Measurements from ENCODE around the gene SCNN1A. TPM values are rescaled to one million over a fixed set of nuclear protein-coding genes. Genes with fewer than 3 reads are reported as not detected.
A peak's percentile ranks its signal among the peaks of the same experiment; 100 is the strongest.

SCNN1A gene
- total and polyA plus RNA-seq, 2 of the 13 experiments (the other 11 are each of a cell fraction or from before 2014, with no cell fraction given) = 1.5 to 14.6 TPM

DNA sequence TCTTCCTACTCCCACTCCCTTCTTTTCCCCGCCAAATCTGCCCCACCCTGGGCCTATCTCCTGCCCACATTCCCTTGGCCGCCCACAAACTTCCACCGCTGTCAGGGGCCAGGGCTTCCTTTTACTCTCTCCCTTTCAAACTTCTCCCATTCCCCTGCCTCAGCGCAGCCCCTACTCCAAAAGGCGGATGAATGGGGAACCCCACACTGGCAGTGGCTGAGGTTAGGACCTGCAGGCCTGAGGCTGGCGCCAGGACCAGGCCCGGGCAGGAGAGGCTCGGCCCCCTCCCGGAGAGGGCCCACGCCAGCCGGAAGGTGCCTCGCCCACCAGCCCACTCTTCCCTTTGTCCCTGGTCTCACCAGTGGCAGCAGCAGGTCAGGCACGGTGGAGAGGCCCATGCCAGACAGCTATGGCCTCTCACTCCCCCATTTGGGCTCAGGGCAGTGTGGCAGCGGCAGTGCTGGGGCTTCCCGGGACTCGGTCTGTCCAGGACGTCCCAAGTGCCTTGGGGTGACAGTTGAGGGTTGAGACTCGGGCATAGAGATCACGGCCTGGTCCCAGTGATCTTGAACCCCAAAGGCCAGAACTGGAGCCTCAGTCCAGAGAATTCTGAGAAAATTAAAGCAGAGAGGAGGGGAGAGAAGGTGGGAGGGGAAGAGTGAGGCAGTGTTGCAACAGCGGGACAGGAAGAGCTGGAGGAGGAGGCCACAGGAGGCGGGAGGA lies 33.8 kb downstream of the SCNN1A start, which contains the start of gene TNFRSF1A (continued):
- TF ChIP-seq, protein P1, sequence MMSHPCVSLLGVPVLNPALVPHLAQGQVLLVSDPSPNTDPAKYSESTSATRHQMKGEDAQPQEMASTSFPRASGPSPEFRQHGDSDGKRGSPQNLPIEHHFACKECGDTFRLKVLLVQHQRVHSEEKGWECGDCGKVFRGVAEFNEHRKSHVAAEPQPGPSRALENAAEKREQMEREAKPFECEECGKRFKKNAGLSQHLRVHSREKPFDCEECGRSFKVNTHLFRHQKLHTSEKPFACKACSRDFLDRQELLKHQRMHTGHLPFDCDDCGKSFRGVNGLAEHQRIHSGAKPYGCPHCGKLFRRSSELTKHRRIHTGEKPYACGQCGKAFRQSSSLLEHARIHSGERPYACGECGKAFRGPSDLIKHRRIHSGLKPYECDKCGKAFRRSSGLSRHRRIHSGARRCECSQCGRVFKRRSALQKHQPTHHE (CRISPR knock-in tag; IDR thresholded peaks at IDR 0.05; ENCODE audit: borderline replicate concordance) = no peak
- no peak for TF ChIP-seq ZNF510 (CRISPR knock-in tag; IDR thresholded peaks at IDR 0.05; ENCODE audit: low read depth)
- TF ChIP-seq ZNF160 (CRISPR knock-in tag; IDR thresholded peaks at IDR 0.05) = no peak
- TF ChIP-seq, protein P2, sequence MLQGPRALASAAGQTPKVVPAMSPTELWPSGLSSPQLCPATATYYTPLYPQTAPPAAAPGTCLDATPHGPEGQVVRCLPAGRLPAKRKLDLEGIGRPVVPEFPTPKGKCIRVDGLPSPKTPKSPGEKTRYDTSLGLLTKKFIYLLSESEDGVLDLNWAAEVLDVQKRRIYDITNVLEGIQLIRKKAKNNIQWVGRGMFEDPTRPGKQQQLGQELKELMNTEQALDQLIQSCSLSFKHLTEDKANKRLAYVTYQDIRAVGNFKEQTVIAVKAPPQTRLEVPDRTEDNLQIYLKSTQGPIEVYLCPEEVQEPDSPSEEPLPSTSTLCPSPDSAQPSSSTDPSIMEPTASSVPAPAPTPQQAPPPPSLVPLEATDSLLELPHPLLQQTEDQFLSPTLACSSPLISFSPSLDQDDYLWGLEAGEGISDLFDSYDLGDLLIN (CRISPR knock-in tag; IDR thresholded peaks at IDR 0.05; ENCODE audit: borderline replicate concordance) = no peak; the same call in 1 of the 2 replicates
- no peak for TF ChIP-seq ZSCAN20 (CRISPR knock-in tag; IDR thresholded peaks at IDR 0.05; ENCODE audit: borderline replicate concordance)
- TF ChIP-seq NBN (conservative IDR thresholded peaks at IDR 0.05) = no peak
- TF ChIP-seq ZNF547 (CRISPR knock-in tag; IDR thresholded peaks at IDR 0.05) = 0 out of 2 replicates have a peak, but pooled peaks have one; percentile 21
- no peak for TF ChIP-seq ZNF550 (CRISPR knock-in tag; IDR thresholded peaks at IDR 0.05; ENCODE audit: borderline replicate concordance)
- TF ChIP-seq, protein P3, sequence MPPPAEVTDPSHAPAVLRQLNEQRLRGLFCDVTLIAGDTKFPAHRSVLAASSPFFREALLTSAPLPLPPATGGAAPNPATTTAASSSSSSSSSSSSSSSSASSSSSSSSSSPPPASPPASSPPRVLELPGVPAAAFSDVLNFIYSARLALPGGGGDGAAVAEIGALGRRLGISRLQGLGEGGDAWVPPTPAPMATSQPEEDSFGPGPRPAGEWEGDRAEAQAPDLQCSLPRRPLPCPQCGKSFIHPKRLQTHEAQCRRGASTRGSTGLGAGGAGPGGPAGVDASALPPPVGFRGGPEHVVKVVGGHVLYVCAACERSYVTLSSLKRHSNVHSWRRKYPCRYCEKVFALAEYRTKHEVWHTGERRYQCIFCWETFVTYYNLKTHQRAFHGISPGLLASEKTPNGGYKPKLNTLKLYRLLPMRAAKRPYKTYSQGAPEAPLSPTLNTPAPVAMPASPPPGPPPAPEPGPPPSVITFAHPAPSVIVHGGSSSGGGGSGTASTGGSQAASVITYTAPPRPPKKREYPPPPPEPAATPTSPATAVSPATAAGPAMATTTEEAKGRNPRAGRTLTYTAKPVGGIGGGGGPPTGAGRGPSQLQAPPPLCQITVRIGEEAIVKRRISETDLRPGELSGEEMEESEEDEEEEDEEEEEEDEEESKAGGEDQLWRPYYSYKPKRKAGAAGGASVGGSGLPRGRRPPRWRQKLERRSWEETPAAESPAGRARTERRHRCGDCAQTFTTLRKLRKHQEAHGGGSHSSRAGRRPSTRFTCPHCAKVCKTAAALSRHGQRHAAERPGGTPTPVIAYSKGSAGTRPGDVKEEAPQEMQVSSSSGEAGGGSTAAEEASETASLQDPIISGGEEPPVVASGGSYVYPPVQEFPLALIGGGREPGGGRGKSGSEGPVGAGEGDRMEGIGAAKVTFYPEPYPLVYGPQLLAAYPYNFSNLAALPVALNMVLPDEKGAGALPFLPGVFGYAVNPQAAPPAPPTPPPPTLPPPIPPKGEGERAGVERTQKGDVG (CRISPR knock-in tag; IDR thresholded peaks at IDR 0.05; ENCODE audit: borderline replicate concordance) = no peak
- no peak for TF ChIP-seq ADNP (CRISPR knock-in tag; IDR thresholded peaks at IDR 0.05)
- TF ChIP-seq BHLHE40 (IDR thresholded peaks at IDR 0.05; ENCODE audit: low read length) = no peak
- TF ChIP-seq SPEN (CRISPR knock-in tag; IDR thresholded peaks at IDR 0.05; ENCODE audit: low read depth) = peak; percentile 74
- TF ChIP-seq ZNF629 (CRISPR knock-in tag; conservative IDR thresholded peaks at IDR 0.05) = no peak
- peak; percentile 37; the same call in 1 of the 2 replicates for TF ChIP-seq RXRB (CRISPR knock-in tag; IDR thresholded peaks at IDR 0.05; ENCODE audit: borderline replicate concordance)
- peak; percentile 17; the same call in 1 of the 2 replicates for TF ChIP-seq YEATS2 (CRISPR knock-in tag; IDR thresholded peaks at IDR 0.05; ENCODE audit: borderline replicate concordance)
- no peak; the same call in 1 of the 2 replicates for TF ChIP-seq HNF4G (IDR thresholded peaks at IDR 0.05; ENCODE audit: borderline replicate concordance, low read depth, low read length)
- no peak for TF ChIP-seq HNF4G (CRISPR knock-in tag; IDR thresholded peaks at IDR 0.05; ENCODE audit: borderline replicate concordance, low read depth)
- TF ChIP-seq ZFAT (CRISPR knock-in tag; conservative IDR thresholded peaks at IDR 0.05) = no peak
- TF ChIP-seq ZNF564 (CRISPR knock-in tag; IDR thresholded peaks at IDR 0.05) = no peak
- TF ChIP-seq PPARG (CRISPR knock-in tag; conservative IDR thresholded peaks at IDR 0.05) = no peak; the same call in 1 of the 2 replicates
- TF ChIP-seq, protein P4, sequence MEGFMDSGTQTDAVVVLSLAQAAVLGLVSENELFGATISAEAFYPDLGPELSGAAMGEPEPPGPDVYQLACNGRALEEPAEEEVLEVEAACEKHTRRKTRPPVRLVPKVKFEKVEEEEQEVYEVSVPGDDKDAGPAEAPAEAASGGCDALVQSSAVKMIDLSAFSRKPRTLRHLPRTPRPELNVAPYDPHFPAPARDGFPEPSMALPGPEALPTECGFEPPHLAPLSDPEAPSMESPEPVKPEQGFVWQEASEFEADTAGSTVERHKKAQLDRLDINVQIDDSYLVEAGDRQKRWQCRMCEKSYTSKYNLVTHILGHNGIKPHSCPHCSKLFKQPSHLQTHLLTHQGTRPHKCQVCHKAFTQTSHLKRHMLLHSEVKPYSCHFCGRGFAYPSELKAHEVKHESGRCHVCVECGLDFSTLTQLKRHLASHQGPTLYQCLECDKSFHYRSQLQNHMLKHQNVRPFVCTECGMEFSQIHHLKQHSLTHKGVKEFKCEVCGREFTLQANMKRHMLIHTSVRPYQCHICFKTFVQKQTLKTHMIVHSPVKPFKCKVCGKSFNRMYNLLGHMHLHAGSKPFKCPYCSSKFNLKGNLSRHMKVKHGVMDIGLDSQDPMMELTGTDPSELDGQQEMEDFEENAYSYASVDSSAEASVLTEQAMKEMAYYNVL (CRISPR knock-in tag; IDR thresholded peaks at IDR 0.05; ENCODE audit: borderline replicate concordance) = no peak
- no peak for TF ChIP-seq PITX1 (CRISPR knock-in tag; IDR thresholded peaks at IDR 0.05)
- no peak for TF ChIP-seq SRY (CRISPR knock-in tag; IDR thresholded peaks at IDR 0.05)

All from HepG2 (cell line).